HL-60 (cell line): ENCODE measurements around the gene QPCT.

Experiments
- CTCF ChIP-seq: IDR thresholded peaks from one replicate; pipeline ENCODE4 v1.5.1; 2011; ENCODE audit warnings: low read length, control low read depth, inconsistent platforms; ENCODE audit not compliant: insufficient read depth
- GABPA ChIP-seq: IDR thresholded peaks from 2 replicates; pipeline ENCODE4 v1.6.1; 2012; ENCODE audit warnings: low read depth
- POLR2AphosphoS5 ChIP-seq: IDR thresholded peaks from 2 replicates; pipeline ENCODE4 v1.6.1; 2012; ENCODE audit warnings: low read depth

- TF ChIP-seq CTCF: no peak
- no peak for TF ChIP-seq GABPA
- no peak for TF ChIP-seq POLR2AphosphoS5
Measured at GRCh38 chr2:37390777-37391176, 46.3 kb downstream of the QPCT start.
